AG04450 (cell line): ENCODE results near the gene SCUBE2. TPM values are rescaled to one million over a fixed set of nuclear protein-coding genes. Genes with fewer than 3 reads are reported as not detected.

Experiments
- CTCF ChIA-PET: fragments of 300-600, 350-600 bp; formaldehyde crosslinking; extraction: SDS; loops from one replicate; lab custom pipeline; 2022; ENCODE audit warnings: antibody characterized with exemption, inconsistent platforms; lab: Charles Lee
- POLR2A ChIA-PET: fragments of 350-600 bp; formaldehyde crosslinking; extraction: SDS; loops from one replicate; lab custom pipeline; 2021; ENCODE audit warnings: antibody characterized with exemption, inconsistent platforms; lab: Yijun Ruan, JAX
- DNase-seq: peaks from one replicate; pipeline ENCODE4 v3.0.0-alpha.2; 2011; ENCODE audit warnings: low read depth, low spot score
- H3K27ac ChIP-seq: one replicate; pipeline ENCODE4 v1.5.1; 2012; ENCODE audit warnings: low read depth, low read length, control low read depth
- H3K27me3 ChIP-seq: one replicate; pipeline ENCODE4 v1.6.0; 2012; ENCODE audit warnings: low read length; ENCODE audit not compliant: control insufficient read depth, insufficient read depth
- H3K4me3 ChIP-seq: 2 replicates; pipeline ENCODE4 v1.5.1; 2011; ENCODE audit warnings: mild to moderate bottlenecking, low read depth, low read length, control low read depth
- H3K9me3 ChIP-seq: 2 replicates; pipeline ENCODE4 v1.5.1; 2012; ENCODE audit warnings: low read length; ENCODE audit not compliant: control insufficient read depth, insufficient read depth
- polyA plus RNA-seq: library from polyadenylated mRNA; depleted of rRNA; stranded (reverse); fragments of >200 nt; gene quantifications from 2 replicates; pipeline ENCODE4 v1.2.3, GENCODE V29; 2011
- TF ChIP-seq, protein P1 (sequence below): IDR thresholded peaks from 2 replicates; pipeline ENCODE4 v1.5.1; 2011; ENCODE audit warnings: low read depth, low read length, control low read depth, inconsistent platforms

Gene SCUBE2
- polyA plus RNA-seq, 1 experiment = 1.3 TPM

DNA sequence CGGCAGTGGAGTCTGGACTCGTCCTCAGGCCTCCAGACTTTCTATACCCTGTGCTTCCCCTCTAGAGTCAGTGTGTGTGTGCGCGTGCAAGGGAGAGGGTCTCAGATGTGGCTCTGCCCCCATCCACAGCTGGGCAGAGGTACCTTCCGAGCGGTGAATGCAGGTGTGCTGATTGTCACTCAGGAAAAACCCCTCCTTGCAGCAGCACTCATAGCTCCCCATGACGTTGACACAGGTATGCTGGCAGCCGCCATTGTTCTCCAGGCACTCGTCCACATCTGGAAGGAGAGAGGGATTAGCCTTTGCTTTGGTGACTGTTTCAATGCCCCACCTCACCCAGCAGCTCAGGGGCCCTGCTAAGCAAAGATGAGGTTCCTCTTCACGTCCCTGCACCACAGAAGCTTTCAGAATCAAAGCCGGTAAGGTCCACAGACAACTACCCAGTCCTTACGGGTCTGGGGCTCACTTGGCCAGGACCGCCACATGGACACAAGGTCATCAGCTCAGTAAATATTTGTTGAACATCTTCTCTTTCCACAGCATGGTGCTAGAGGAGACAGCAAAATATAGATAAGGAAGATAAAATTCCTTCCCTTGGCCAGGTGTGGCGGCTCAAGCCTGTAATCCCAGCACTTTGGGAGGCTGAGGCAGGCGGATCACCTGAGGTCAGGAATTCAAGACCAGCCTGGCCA lies 16.9 kb downstream of the SCUBE2 start:
- Histone ChIP-seq H3K27me3 (peaks cover 6% of the 10 kb centered on the region), H3K9me3 (no peaks in the 10 kb centered on the region), H3K4me3 (no peak overlapping the region), H3K27ac (no peak overlapping the region)
- TF ChIP-seq, protein P1, sequence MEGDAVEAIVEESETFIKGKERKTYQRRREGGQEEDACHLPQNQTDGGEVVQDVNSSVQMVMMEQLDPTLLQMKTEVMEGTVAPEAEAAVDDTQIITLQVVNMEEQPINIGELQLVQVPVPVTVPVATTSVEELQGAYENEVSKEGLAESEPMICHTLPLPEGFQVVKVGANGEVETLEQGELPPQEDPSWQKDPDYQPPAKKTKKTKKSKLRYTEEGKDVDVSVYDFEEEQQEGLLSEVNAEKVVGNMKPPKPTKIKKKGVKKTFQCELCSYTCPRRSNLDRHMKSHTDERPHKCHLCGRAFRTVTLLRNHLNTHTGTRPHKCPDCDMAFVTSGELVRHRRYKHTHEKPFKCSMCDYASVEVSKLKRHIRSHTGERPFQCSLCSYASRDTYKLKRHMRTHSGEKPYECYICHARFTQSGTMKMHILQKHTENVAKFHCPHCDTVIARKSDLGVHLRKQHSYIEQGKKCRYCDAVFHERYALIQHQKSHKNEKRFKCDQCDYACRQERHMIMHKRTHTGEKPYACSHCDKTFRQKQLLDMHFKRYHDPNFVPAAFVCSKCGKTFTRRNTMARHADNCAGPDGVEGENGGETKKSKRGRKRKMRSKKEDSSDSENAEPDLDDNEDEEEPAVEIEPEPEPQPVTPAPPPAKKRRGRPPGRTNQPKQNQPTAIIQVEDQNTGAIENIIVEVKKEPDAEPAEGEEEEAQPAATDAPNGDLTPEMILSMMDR = no peak
- no peak for DNase-seq
- CTCF ChIA-PET = interaction anchor here (1.4 to 2.4 kb wide), 3 partner anchors 19 to 432 kb away, joined by 3 to 12 read pairs (median 3); no protein-coding TSS in a partner anchor
- POLR2A ChIA-PET = no interaction called here

DNA sequence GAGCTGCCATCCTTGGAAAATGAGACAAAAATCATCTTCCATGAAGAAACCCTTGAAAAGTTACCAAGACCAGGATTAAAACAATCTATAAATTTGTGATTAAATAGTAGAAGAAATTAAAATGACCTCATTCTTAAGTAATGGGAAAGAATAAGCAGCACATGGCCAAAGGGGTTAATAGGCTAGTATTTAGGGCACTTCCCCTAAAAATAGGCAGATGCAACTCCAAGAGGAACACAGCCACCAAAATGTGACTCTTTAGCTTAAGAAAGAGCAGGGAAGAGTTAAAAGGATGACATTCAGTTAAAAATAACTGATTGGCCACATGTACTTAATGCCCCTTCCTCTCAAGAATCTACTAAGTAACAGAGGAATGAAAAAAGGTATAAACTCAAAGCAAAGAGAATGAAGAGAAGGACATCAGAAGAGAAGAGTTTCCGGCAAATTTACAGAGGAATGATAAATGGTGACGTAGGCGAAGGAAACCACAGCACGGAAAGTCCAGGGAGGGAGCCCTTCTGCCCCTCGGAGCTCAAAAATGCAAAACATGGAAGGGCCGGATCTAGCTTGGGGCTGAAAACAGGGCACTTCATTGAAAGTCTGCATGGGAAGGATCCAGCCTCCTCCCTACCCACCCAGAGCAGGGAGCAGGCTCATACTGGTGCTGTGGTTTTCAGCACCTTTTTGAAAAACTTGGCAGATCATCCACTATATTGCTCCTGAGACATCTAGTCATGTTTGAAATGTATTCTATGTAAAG lies 17.8 kb downstream of the SCUBE2 start:
- ChIA-PET CTCF (interaction anchor here (1.4 to 2.4 kb wide), 2 partner anchors 19 to 64 kb away, joined by 3 to 12 read pairs; no protein-coding TSS in a partner anchor), POLR2A (no interaction called here)

DNA sequence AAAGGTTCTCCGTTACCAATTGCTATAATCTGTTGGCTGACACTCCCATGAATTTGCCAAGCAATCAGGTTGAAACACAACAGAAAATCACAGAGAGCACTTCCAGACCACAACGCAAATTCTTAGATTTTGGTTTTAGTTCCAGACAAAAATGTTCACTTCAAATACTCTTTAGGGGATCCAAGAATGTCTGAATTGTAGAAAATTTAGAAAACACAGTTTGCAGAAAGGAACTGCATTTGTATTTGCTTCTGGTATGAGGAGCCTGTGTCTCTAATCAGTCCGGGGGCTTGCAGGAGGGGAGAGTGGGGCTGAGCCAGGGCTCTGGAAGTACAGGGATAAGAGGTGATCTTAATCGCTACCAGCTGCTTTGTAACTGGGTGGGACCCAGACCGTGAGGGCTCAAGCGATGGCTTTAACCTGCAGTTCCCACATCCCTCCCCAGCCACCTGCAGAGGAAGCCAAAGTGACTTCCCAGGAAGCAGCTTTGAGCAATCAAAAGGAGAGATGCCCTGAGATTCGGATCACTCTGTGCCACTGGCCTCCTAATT lies 18.7 kb downstream of the SCUBE2 start:
- CTCF ChIA-PET = no interaction called here
- H3K27ac ChIP-seq = no peak overlapping the region
- H3K27me3 ChIP-seq = peaks cover 6% of the 10 kb centered on the region
- TF ChIP-seq, protein P1 = no peak
- POLR2A ChIA-PET = no interaction called here
- no peak for DNase-seq
- H3K4me3 ChIP-seq = no peak overlapping the region
- H3K9me3 ChIP-seq = no peaks in the 10 kb centered on the region; the same call in 1 of the 2 replicates

More for the DNA sequence above, 17.8 kb downstream of the SCUBE2 start:
- H3K27me3 ChIP-seq = peaks cover 6% of the 10 kb centered on the region
- no peak for DNase-seq
- H3K4me3 ChIP-seq = no peak overlapping the region
- TF ChIP-seq, protein P1 = no peak
- no peak overlapping the region for H3K27ac ChIP-seq
- H3K9me3 ChIP-seq = no peaks in the 10 kb centered on the region; the same call in 1 of the 2 replicates

DNA sequence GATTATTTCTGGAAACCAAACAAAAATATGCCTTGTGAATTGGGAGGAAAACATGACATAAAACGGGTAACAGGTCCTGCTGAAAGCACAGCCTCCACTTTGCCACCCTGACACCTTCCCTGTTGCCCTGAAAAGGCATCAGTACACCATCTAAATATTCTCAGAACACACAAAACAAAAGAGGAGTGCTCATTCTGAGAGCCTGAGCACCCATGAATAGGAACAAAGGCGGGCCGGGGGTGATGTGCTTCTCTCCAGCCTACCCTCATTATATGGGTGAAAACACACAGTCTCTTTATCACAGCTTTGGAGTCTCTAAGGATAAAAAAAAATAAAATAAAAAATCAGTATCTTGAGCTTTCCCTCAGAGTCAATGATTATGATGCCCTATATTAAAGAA lies 19.7 kb downstream of the SCUBE2 start:
- Histone ChIP-seq H3K9me3 (no peaks in the 10 kb centered on the region; the same call in 1 of the 2 replicates), H3K27me3 (peaks cover 6% of the 10 kb centered on the region), H3K4me3 (no peak overlapping the region), H3K27ac (no peak overlapping the region)
- CTCF ChIA-PET = no interaction called here
- POLR2A ChIA-PET = no interaction called here
- no peak for DNase-seq
- TF ChIP-seq, protein P1 = no peak
